K562 (cell line): ENCODE measurements around the gene FPGS. TPM values are rescaled to one million over a fixed set of nuclear protein-coding genes. Genes with fewer than 3 reads are reported as not detected.
A peak's percentile ranks its signal among the peaks of the same experiment; 100 is the strongest.

Experiments used
- ARID4B ChIP-seq: sonication (generic); formaldehyde crosslinking; IDR thresholded peaks from 2 replicates; pipeline ENCODE4 v1.8.0; 2022; ENCODE audit warnings: mild to moderate bottlenecking, missing genetic modification reagents
- CBFA2T3 ChIP-seq: fragments of 450-650 bp; IDR thresholded peaks from 2 replicates; pipeline ENCODE4 v1.6.1; 2017
- ELF2 ChIP-seq: fragments of 250-450 bp; sonication (Bioruptor Pico); IDR thresholded peaks from 2 replicates; pipeline ENCODE4 v1.5.0; 2021; ENCODE audit warnings: mild to moderate bottlenecking
- HSF4 ChIP-seq: fragments of 250-450 bp; sonication (Bioruptor Pico); IDR thresholded peaks from 2 replicates; pipeline ENCODE4 v2.1.2; 2022; ENCODE audit warnings: mild to moderate bottlenecking, moderate library complexity, borderline replicate concordance
- KLF6 ChIP-seq: fragments of 250-450 bp; sonication (Bioruptor Pico); IDR thresholded peaks from 2 replicates; pipeline ENCODE4 v1.4.0; 2020; ENCODE audit warnings: mild to moderate bottlenecking, moderate library complexity, borderline replicate concordance
- L3MBTL2 ChIP-seq: fragments of 450-650 bp; IDR thresholded peaks from 2 replicates; pipeline ENCODE4 v1.6.1; 2016; ENCODE audit warnings: mild to moderate bottlenecking, moderate library complexity
- MYC ChIP-seq, 2 experiments: fragments of 250-450 bp in 1 of 2; sonication (Bioruptor Pico) in 1 of 2; IDR thresholded peaks; 2 replicates each; pipeline versions ENCODE4 v1.5.1 to v1.6.1; 2012 to 2021; ENCODE audit warnings: low read depth in 2 of 2, borderline replicate concordance in 1 of 2, improper control_type of control experiment in 1 of 2, low read length in 1 of 2, mild to moderate bottlenecking in 1 of 2, moderate library complexity in 1 of 2
- TGIF2 ChIP-seq: sonication (generic); formaldehyde crosslinking; IDR thresholded peaks from 2 replicates; pipeline ENCODE4 v1.8.1; 2022; ENCODE audit warnings: mild to moderate bottlenecking, missing genetic modification reagents, moderate library complexity
- ZBTB11 ChIP-seq, 3 experiments: fragments of 200-800 bp in 1 of 3; fragments of 250-450 bp in 1 of 3; fragments of 450-650 bp in 1 of 3; sonication (Bioruptor Pico) in 1 of 3; sonication (Bioruptor generic) in 1 of 3; formaldehyde crosslinking in 1 of 3; IDR thresholded peaks; 2 replicates each; pipeline versions ENCODE4 v1.6.1 to v1.8.0; 2016 to 2022; ENCODE audit warnings: mild to moderate bottlenecking in 2 of 3, missing genetic modification characterization in 2 of 3, missing compliant biosample characterization in 1 of 3, moderate library complexity in 1 of 3
- ZFP1 ChIP-seq: fragments of 450-650 bp; formaldehyde crosslinking; IDR thresholded peaks from 2 replicates; pipeline ENCODE4 v1.4.0; 2020; ENCODE audit warnings: mild to moderate bottlenecking, mixed read lengths
- ZNF263 ChIP-seq: sonication (generic); formaldehyde crosslinking; IDR thresholded peaks from 2 replicates; pipeline ENCODE4 v1.8.0; 2022; ENCODE audit warnings: mild to moderate bottlenecking, missing genetic modification reagents, borderline replicate concordance
- polyA plus RNA-seq, 8 experiments: library from polyadenylated mRNA; depleted of rRNA in 4 of 8; stranded (reverse) in 5 of 8; unstranded in 3 of 8; fragments of >200 nt; fragmentation: Nextera tagmentation in 2 of 8; fragmentation: Illumina TruSeq in 1 of 8; extraction: Ambion mirVana in 2 of 8; extraction: Trizol in 1 of 8; gene quantifications; 2 replicates each; pipeline versions ENCODE4 v1.2.1 to v1.2.3, GENCODE V29; 2011 to 2014; ENCODE audit warnings: inconsistent platforms in 1 of 8, missing spikeins in 1 of 8
- total RNA-seq, 7 experiments: library from RNA; depleted of rRNA in 6 of 7; stranded (reverse); fragments of >200 nt in 6 of 7; fragmentation: Illumina TruSeq in 2 of 7; extraction: Trizol in 2 of 7; gene quantifications; 2 replicates each; pipeline versions ENCODE4 v1.2.1 to v1.2.3, GENCODE V29; 2011 to 2021; ENCODE audit warnings: low replicate concordance in 1 of 7
- TF ChIP-seq, protein P1 (sequence below): conservative IDR thresholded peaks from 2 replicates; pipeline ENCODE4 v1.6.1; 2011; ENCODE audit warnings: low read depth, mild to moderate bottlenecking, low read length; ENCODE audit not compliant: control insufficient read depth
- TF ChIP-seq, protein P2 (sequence below): sonication (generic); formaldehyde crosslinking; IDR thresholded peaks from 2 replicates; pipeline ENCODE4 v1.8.1; 2023; ENCODE audit warnings: mild to moderate bottlenecking, missing genetic modification reagents, moderate library complexity

The FPGS gene
- total and polyA plus RNA-seq, 9 of the 15 experiments (the other 6 are each of a cell fraction or from before 2014, with no cell fraction given) = 0.84 to 86.4 (median 59.2) TPM

DNA sequence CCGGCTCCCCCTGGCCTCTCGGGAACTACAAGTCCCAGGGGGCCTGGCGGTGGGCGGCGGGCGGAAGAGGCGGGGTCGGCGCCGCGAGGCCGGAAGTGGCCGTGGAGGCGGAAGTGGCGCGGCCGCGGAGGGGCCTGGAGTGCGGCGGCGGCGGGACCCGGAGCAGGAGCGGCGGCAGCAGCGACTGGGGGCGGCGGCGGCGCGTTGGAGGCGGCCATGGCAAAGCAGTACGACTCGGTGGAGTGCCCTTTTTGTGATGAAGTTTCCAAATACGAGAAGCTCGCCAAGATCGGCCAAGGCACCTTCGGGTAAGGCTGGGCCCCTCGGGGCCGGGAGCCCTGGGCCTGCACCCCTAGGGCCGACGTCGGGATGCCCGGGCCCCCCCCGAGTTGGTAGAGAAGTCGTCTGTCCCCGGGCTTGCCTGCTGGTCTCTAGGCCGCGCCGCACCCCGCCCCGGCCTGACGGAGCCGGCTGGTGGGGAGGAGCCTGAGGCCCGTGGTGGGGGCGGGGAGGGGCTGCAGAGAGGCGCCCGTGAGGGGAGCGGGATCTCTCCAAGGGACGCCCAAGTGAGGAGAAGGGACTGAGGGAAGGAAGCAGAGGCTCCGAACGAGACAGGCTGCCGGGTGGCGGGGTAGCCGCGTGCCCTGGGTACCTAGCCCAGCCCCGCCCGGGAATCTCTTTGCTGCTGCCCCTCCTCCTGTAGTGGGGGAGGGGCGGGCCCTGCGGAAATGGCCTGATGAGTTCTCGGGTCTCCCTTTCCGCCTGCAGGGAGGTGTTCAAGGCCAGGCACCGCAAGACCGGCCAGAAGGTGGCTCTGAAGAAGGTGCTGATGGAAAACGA lies 16.5 kb upstream of the FPGS start, which contains the start of gene CDK9 (continued):
- TF ChIP-seq ARID4B (CRISPR knock-in tag) (peak; percentile 78), KLF6 (CRISPR knock-in tag) (0 out of 2 replicates have a peak, but pooled peaks have one; percentile 29), L3MBTL2 (0 out of 2 replicates have a peak, but pooled peaks have one; percentile 5), ZFP1 (CRISPR knock-in tag) (no peak), HSF4 (CRISPR knock-in tag) (no peak), TGIF2 (peak; percentile 95), ELF2 (CRISPR knock-in tag) (peak; percentile 88), MYC (IDR thresholded peaks at IDR 0.05; ENCODE audit: low read depth, low read length) (peak; percentile 69), MYC (CRISPR knock-in tag; IDR thresholded peaks at IDR 0.05; ENCODE audit: borderline replicate concordance, low read depth) (peak; percentile 49; the same call in 1 of the 2 replicates), ZBTB11 (CRISPR knock-in tag; IDR thresholded peaks at IDR 0.05) (peak in 1 of 3 experiments; percentile 77; a peak in 2 of 6 replicates), ZNF263 (CRISPR knock-in tag) (0 out of 2 replicates have a peak, but pooled peaks have one; percentile 8), CBFA2T3 (no peak; the same call in 1 of the 2 replicates)
- TF ChIP-seq, protein P1, sequence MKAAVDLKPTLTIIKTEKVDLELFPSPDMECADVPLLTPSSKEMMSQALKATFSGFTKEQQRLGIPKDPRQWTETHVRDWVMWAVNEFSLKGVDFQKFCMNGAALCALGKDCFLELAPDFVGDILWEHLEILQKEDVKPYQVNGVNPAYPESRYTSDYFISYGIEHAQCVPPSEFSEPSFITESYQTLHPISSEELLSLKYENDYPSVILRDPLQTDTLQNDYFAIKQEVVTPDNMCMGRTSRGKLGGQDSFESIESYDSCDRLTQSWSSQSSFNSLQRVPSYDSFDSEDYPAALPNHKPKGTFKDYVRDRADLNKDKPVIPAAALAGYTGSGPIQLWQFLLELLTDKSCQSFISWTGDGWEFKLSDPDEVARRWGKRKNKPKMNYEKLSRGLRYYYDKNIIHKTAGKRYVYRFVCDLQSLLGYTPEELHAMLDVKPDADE = peak; percentile 93
- TF ChIP-seq, protein P2, sequence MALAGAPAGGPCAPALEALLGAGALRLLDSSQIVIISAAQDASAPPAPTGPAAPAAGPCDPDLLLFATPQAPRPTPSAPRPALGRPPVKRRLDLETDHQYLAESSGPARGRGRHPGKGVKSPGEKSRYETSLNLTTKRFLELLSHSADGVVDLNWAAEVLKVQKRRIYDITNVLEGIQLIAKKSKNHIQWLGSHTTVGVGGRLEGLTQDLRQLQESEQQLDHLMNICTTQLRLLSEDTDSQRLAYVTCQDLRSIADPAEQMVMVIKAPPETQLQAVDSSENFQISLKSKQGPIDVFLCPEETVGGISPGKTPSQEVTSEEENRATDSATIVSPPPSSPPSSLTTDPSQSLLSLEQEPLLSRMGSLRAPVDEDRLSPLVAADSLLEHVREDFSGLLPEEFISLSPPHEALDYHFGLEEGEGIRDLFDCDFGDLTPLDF = 0 out of 2 replicates have a peak, but pooled peaks have one; percentile 34
